Thoracic aorta (tissue), 2 donors: ENCODE data around the gene TRIM2. TPM values are rescaled to one million over a fixed set of nuclear protein-coding genes. Genes with fewer than 3 reads are reported as not detected.

Experiments
- ATAC-seq: fragments of 150-250 bp; one replicate; pipeline ENCODE4 v1.8.0; 2017; ENCODE audit warnings: low read depth; ENCODE audit not compliant: insufficient number of reproducible peaks, low FRiP score
- DNase-seq: peaks from one replicate; pipeline ENCODE4 v3.0.0-alpha.2; 2020; ENCODE audit warnings: low spot score
- H3K27ac ChIP-seq, 2 donors: fragments of 200-600 bp; sonication (generic); 1 replicate in 1 of 2; 2 replicates in 1 of 2; pipeline ENCODE4 v1.5.1; 2016; ENCODE audit warnings: mild to moderate bottlenecking in 2 of 2, moderate library complexity in 2 of 2
- H3K27me3 ChIP-seq: fragments of 200-600 bp; sonication (generic); replicated peaks from 2 replicates; pipeline ENCODE4 v1.6.0; 2016; ENCODE audit warnings: mild to moderate bottlenecking; ENCODE audit not compliant: insufficient read depth
- H3K36me3 ChIP-seq: fragments of 200-600 bp; sonication (generic); one replicate; pipeline ENCODE4 v1.5.1; 2016
- H3K4me1 ChIP-seq, 2 donors: fragments of 200-600 bp; sonication (generic); 1 replicate in 1 of 2; 2 replicates in 1 of 2; pipeline versions ENCODE4 v1.5.1 to v1.6.0; 2016; ENCODE audit warnings: low read depth in 2 of 2, mild to moderate bottlenecking in 1 of 2; ENCODE audit not compliant: control insufficient read depth in 1 of 2
- H3K4me3 ChIP-seq: fragments of 200-600 bp; sonication (generic); 2 replicates; pipeline ENCODE4 v1.5.1; 2016; ENCODE audit warnings: mild to moderate bottlenecking
- H3K9me3 ChIP-seq: fragments of 200-600 bp; sonication (generic); 2 replicates; pipeline ENCODE4 v1.5.1; 2016
- CTCF ChIP-seq: fragments of 200-600 bp; sonication (generic); IDR thresholded peaks from one replicate; pipeline ENCODE4 v1.5.1; 2019; ENCODE audit warnings: antibody characterized with exemption
- total RNA-seq, 2 donors: library from RNA; depleted of rRNA; stranded (reverse); fragments of >200 nt; gene quantifications; one replicate each; pipeline versions ENCODE4 v1.1.0 to v1.2.3, GENCODE V29; 2016

TRIM2 gene
- total RNA-seq, 2 donors from 2014 or later: 31.7 to 41.3 TPM

- Histone ChIP-seq H3K27me3 (no peaks in the 10 kb centered on the region), H3K9me3 (no peaks in the 10 kb centered on the region), H3K36me3 (no peaks in the 10 kb centered on the region), H3K4me1 (peaks cover 5 to 14% of the 10 kb centered on the region in 2 donors), H3K27ac (no peak overlapping the region), H3K4me3 (no peak overlapping the region)
- DNase-seq: no peak
- no peak for ATAC-seq
- no peak for TF ChIP-seq CTCF
These were observed 64.1 kb downstream of the TRIM2 start for GRCh38 chr4:153268295-153268694.

- Histone ChIP-seq H3K27ac (no peak overlapping the region), H3K9me3 (no peaks in the 10 kb centered on the region), H3K36me3 (no peaks in the 10 kb centered on the region), H3K4me3 (no peak overlapping the region), H3K27me3 (no peaks in the 10 kb centered on the region), H3K4me1 (peaks cover 5 to 14% of the 10 kb centered on the region in 2 donors)
- ATAC-seq (no peak), DNase-seq (no peak)
- TF ChIP-seq CTCF: no peak
These were observed 65.2 kb downstream of the TRIM2 start for GRCh38 chr4:153269218-153269990.

GRCh38 chr4:153270361-153270760 lies 66.1 kb downstream of the TRIM2 start:
- no peak for ATAC-seq
- no peak overlapping the region for H3K4me3 ChIP-seq
- H3K4me1 ChIP-seq: peaks cover 5 to 14% of the 10 kb centered on the region in 2 donors
- TF ChIP-seq CTCF: no peak
- no peak for DNase-seq
- no peaks in the 10 kb centered on the region for H3K36me3 ChIP-seq
- H3K27me3 ChIP-seq: no peaks in the 10 kb centered on the region
- no peak overlapping the region for H3K27ac ChIP-seq
- no peaks in the 10 kb centered on the region for H3K9me3 ChIP-seq

GRCh38 chr4:153271820-153272219 lies 67.6 kb downstream of the TRIM2 start:
- H3K27me3 ChIP-seq: no peaks in the 10 kb centered on the region
- no peaks in the 10 kb centered on the region for H3K36me3 ChIP-seq
- H3K9me3 ChIP-seq: no peaks in the 10 kb centered on the region
- ATAC-seq (no peak), DNase-seq (no peak)
- no peak for TF ChIP-seq CTCF
- H3K27ac ChIP-seq: no peak overlapping the region
- H3K4me1 ChIP-seq: peaks cover 5 to 10% of the 10 kb centered on the region in 2 donors
- no peak overlapping the region for H3K4me3 ChIP-seq

- Histone ChIP-seq H3K4me3 (no peak overlapping the region), H3K36me3 (no peaks in the 10 kb centered on the region), H3K27ac (no peak overlapping the region), H3K27me3 (no peaks in the 10 kb centered on the region), H3K4me1 (peaks cover 0 to 6% of the 10 kb centered on the region in 2 donors), H3K9me3 (no peaks in the 10 kb centered on the region)
- no peak for TF ChIP-seq CTCF
- ATAC-seq: no peak
- DNase-seq: no peak
These were observed 69.5 kb downstream of the TRIM2 start for GRCh38 chr4:153273751-153274150.
